HG03521 (cell line): Measurements from ENCODE around the gene ZNF286A.
"Not testable (repeated sequence)": the region's sequence is repeated elsewhere in the genome, so short reads cannot be mapped to it uniquely, and the experiment has no call there.

Experiments
- ATAC-seq: cut with Tn5 transposase; IDR thresholded peaks from one replicate; pipeline ENCODE4 v1.9.1; 2021; ENCODE audit warnings: mild to moderate bottlenecking, moderate library complexity; ENCODE audit not compliant: unreplicated experiment

The ZNF286A gene

DNA sequence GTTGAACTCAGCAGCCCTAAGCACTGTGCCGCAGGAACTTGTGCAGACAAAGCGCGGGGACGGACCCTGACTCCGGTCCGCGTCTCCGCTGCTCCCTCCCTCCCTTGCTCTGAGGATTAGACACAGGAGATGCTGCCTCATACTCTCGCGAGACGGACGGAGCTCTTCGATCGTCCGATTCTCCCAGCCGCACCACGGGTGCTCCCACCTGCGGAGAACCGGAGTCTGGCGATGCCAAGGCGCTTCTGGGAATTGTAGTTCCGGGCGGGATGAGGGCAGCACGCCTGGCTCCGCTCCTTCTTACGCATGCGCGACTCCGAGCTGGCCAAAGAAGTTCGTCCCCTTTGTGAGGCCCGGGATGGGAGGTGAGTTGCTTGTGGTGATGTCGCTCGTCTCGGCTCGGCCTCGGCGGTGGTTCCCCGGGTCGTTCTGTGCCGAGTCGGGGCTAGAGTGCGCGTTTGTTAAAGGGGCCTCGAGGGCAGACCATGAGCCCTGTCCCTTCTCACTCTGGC is at the start of gene ZNF286A:
Gene ZNF286A, plus strand, starts transcription at position 340 of the 512 bp plus-strand sequence. CDS start 578 bp downstream, outside the sequence.
- peak; percentile 96 for ATAC-seq

DNA sequence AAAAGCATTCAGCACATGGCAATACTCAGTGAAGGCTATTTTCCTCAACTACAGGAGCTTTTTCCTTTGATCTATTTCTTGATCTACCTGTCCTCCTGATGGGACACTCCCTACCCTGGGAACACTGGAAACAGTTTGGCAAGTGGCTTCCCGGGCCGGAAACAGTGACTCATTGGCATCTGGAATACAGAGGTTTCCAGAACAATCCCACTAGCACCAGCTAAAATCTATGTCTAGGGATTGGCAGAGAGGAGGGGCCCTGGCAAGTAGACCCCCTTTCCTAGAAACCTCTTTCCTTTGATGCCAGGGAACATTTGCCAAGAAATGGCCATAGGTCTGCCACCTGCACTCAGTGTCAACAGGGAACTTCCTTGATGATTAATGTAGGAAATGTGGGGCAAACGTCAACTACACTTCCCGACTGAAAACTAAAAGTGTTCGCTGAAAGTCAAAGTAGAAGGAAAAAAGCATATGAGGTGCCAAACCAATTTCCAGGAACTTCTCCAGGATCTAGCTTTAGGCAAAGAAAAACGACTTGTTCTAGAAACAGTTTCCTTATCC is 49.6 kb upstream of the ZNF286A start:
- no peak for ATAC-seq

DNA sequence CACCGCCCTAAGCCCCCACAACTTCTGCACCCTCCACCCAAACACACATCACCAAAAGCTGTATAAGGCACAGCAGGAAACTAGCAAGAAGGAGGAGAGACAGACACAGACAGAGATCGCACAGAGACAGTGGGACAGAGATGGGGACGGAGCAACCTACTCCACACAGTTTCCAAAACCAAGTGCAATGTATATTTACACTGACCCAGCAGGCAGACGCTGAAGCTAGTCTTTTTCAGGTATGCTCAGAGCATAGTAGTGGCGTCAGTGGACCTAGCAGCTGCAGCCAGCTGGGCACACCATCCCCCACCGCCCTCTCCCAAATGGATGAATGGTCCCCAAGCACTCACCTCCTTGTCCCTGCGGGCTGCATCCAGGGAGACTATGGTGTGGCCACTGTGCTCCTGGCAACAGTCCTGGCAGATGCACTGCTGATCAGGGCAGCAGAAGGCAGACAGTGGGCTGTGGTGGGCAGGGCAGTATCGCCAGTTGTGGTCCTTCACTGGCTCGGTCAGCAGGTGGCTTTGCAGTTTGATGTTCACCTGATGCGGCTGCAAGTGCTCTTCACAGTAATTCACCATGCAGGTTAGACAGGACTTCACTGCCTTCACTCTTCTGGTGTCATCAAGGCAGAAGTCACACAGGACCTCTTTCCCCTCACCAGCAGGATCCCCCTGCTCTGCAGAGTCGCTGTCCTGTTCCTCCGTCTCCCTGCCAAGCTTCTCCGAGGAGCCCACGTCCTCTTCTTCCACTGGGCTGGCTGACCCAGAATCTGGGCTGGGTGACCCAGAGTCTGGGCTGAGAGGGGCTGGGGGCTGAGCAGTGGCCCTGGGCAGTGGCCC is 48.6 kb upstream of the ZNF286A start:
- no peak for ATAC-seq

DNA sequence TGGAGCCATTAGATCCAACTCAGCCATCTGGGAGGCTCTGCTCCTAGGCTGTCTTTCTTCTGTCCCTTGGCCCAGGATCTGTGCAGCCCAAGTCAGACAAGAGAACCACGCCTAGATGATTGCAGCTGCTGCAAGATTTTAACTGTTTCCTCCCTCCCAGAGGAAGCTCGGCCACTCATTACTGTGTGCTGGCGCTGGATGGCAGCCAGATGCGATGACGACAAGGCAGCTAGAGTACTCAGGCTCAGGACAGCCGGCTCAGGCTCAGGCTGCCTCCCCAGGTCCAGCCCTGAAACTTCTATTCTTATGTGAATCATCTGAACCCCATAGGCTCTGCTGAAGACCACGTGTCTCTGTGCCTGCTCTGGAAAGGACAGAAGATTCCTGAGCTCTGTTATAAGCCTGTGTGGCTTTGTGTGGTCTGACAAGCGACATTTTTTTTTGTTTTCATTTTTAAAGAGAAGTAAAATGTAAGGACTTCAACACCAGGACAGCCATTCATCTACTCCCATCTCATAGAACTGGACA is 47.9 kb upstream of the ZNF286A start:
- ATAC-seq, result no peak

DNA sequence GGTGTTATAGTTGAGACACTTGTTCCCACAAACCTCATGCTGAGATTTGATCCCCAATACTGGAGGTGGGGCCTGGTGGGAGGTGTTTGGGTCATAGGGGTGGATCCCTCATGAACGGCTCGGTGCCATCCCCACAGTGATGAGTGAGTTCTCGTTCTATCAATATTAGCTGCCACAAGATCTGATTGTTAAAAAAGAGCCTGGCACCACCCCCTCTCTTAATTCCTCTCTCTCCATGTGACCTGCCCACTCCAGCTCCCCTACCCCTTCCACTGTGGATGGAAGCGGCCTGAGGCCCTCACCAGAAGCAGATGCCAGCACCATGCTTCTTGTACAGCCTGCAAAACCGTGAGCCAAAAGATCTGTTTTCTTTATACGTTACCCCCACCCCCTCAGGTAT is 46.6 kb upstream of the ZNF286A start:
- ATAC-seq, result no peak

DNA sequence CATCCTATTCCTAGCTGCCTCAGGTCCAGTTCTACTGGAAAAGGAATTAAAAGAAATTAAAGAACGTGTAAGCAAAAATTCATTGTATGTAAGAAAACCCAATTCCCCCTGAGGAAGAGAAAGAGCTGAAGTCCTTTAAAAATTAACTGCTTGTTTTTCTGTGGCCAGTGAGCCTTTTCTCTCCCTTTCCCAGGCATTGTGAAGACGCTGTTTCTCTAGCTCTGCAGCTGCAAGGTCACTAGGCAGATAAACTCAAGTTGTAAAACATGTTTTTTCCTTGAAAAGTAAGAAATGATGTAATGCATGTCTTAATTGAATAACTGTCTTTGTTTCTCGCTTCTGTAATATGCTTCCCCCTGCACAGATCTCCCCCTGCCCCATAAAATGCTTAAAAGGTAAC is 45.2 kb upstream of the ZNF286A start:
- not testable (repeated sequence) for ATAC-seq

DNA sequence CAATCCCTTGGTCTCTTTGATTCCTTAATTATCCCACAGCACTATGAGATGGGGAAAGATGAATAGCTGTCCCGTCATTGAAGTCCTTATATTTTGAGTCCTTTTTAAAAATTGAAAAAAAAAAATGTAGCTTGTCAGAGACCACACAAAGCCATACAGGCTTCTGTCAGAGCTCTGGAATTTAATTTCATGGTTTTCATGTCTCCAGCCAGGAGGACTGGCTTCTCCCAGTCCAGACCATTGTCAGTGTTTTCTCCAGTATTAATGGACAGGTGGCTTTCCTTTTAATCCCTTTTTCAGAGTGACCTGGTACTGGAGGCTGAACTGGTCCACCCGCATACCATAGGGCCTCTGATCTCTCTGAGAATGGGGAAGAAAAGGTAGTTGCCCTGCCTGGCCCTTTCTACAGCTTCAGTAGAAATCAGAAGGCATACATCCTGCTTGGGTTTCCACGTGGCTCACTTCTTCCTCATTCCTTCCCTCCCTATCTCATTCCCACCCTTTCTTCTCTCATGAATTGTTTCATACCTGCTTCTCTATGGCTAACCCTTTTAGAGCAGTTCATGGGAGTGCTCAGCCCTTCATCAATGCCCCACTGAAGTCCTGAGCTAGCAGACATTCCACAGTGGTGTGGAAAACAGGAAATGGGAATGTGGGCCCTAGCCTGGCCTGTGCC is 44.5 kb upstream of the ZNF286A start:
- no peak for ATAC-seq

DNA sequence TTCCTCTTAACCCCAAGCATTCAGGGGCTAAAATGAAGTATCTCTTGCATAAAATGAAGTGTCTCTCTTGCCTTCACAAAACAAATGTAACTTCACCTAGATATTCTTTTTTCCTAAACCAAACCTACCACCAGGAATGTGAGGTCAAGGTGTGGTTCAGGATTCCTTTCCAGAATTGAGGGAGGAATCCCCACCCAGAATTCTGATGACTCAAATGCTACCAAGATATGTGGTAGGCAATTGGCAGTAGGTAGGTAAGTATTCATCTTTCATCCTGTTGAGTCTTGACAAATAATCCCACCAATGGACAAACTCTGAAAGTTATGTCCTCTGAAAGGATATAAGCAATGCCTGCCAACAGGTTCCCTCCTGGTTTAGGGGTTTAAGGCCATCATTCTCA is 41.7 kb upstream of the ZNF286A start:
- ATAC-seq, result no peak

DNA sequence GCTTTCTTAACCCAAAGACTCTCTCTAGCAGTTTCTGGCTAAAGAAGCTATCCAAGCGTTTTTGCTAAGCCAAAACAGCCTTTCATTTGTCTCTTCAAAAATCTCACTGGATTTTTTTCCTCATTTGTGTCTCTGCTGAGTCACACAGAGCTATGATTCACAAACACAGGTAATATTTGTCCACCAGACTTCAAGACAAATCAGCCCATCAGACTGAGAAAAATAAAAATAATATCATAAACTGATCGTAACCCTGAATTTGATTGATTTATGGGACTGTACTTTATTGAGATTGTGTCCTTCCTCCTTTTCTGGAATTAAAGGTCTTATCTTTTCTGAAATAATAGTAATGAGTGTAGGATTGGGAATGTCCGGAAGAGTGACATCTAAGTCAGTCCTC is 41.3 kb upstream of the ZNF286A start:
- no peak for ATAC-seq

DNA sequence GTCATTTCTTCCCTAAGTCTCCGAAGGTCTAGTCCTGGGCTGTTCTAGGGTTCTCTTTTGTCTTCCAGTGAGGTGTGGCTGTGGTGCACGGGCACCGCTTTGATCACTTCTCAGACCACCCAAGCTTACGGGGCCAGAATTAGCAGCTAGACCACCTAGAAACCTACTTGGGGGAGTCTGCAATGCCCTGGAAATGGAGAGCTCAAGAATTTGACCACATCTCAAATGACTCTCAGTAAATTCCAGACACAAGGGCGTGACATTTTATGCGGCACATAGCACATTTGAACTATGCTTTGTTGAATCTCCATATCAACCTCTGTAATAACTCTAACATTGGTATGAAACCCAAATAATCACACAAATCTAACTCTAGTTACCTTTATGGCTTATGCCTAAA is 40.3 kb upstream of the ZNF286A start:
- ATAC-seq, result no peak

DNA sequence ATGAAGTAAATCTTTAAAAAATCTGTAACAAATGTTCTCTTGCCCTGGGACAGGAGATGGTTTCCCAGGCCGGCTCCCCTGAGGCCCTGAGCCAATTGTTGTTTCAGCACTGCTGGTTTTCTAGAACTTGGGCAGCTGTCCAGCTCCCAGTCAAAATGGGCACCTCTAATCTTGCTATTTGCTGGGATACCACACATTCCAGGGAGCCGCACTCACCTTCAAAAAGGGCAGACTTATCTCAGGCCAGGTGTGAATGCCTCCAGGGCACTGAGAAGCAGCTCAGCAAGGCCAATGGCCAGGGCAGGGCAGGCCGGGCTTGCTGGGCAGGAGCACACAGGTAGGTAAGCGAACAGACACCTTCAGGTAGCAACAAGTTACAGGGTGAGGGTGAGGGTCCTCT is 39.9 kb upstream of the ZNF286A start:
- no peak for ATAC-seq

DNA sequence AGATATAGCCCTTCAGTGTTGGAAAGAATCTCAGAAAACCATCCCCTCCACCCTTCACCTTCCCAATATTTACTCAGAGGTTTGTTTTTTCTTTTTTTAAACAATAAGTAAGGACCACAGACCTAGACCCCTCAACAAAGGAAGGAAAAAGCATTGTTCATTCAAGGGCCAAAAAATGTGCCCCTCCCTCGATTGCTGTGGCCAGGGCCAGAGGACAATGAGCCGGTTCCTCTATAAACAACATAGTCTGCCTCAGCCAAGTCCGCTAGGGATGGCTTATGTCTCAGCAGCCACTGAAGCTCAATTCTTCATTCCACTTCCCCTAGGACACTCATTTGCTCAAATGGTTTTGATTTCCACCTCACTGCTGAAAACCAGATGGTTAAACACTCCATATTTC is 39.5 kb upstream of the ZNF286A start:
- no peak for ATAC-seq

DNA sequence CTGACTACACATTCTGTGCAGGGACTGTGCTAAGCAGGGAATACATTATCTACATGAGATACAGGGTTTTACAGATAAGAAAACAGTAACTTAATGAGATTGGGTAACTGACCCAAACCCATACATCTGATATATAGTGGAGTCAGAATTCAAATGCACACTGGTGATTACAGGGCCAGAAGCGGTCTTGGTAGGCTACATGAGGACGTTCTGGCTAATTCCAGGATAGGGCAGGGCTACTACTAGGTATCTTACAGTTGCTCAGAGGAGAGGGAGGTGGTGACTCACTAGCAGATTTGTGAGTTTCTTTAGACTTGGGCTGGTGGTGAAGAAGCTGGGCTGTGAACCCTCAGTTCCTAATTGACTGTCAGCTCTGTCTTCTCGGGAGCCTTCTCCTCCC is 36.9 kb upstream of the ZNF286A start:
- ATAC-seq, result no peak

DNA sequence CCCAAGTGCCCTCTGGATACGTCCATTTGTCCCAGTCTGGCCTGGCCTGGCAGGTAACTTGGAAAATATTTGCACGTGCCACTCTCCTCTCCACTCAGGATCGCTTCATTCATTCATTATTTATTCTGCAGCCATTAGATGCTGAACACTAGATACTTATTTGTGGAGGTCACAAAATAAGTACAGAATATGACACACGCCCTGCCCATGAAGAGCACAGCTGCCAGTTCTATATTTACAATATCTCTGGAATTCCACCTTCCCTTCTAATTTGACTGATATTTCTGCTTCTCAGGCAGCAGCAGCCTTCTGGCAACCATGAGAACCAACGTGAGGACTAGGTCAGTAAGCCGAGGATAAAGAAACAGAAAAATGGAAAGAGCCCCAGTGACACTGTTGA is 36.4 kb upstream of the ZNF286A start:
- no peak for ATAC-seq

DNA sequence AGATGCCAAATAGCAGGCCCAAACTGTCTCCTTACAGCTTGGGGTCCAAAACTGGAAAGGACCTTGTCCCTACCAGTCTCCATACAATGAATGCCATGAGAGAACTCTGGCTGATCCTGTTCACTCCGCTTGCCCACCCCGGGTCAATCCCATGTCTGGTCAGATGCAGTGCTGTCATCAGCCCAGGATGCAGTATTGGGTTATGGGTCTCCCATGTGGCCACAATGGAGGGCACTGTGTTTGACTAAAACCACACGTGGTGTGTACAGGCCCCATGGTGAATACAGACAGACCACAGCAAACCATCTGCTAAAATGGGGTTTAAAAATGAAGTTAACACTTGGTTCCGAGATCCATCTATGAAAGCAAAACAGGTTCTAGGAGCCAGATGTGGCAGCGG is 35.9 kb upstream of the ZNF286A start:
- ATAC-seq, result no peak

DNA sequence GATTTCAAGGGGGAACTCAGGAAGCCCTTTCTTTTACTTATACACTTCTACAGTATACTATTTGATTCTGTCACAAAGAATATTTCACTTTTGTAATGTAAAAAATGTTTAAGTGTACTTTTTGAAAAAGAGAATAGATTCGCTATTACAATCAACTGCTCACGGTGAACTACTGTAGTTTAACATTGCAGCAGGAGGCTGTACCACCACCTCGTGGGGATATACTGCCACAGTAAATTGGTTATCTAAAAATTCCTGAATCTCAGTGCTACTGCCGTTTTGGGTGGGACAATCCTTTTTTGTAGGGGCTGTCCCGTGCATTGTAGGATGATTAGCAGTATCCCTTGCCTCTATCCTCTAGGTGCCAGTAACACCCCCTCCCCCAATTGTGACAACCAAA is 30.0 kb upstream of the ZNF286A start:
- ATAC-seq, result not testable (repeated sequence)

DNA sequence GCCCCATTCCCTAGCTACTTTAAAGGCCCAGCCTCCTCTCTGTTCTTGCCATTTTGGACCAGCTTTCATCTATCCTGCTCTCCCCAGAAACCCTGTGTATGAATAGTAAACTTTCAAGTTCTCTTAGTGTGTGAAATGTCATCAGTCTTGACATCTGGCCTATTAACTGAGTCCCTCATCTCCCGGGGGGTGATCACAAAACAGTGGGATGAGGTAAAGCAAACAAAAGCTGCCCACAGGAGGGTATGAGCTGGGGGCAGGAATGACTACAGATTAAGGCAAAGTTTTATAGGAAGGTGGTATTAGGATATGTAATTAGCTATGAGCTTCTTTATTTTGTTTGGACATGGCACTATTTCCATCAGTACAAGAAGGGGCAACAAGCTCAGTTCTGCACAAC is 24.9 kb upstream of the ZNF286A start:
- not testable (repeated sequence) for ATAC-seq

DNA sequence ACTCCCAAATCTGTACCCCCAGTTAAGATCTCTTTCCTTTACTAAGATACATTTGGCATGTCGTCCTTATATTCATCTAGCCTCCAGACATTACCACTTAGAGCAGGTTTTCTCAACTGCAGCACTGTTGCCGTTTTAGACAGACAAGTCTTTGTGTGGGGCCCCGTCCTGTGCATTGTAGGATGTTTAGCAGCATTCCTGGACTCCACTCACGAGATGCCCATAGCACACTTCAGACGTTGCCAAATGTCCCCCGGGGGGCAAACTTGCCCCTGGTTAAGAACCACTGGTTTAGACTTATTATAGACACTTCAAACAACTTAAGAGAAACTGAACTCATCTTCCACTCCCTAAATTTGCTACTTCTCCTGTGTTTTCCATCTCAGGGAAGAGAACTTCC is 23.6 kb upstream of the ZNF286A start:
- not testable (repeated sequence) for ATAC-seq

DNA sequence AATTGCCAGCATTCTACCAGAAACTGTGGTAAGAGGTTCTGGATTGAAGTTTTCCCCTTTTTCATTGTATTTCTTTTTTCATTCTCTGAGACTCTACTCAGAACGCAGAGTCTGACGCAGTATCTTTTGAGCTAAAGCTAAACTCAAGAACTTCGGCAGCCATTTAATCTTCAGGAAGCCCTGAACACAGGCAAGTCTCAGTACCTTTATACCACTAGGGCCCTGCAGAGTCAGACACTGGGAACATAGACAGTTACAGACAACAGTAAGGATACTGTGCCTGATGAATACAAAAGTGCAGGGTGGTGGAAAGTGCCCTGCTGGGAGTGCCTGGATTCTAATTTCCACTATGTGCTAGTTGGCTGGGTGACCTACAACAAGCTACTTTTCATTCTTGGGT is 16.4 kb upstream of the ZNF286A start:
- ATAC-seq, result not testable (repeated sequence)

DNA sequence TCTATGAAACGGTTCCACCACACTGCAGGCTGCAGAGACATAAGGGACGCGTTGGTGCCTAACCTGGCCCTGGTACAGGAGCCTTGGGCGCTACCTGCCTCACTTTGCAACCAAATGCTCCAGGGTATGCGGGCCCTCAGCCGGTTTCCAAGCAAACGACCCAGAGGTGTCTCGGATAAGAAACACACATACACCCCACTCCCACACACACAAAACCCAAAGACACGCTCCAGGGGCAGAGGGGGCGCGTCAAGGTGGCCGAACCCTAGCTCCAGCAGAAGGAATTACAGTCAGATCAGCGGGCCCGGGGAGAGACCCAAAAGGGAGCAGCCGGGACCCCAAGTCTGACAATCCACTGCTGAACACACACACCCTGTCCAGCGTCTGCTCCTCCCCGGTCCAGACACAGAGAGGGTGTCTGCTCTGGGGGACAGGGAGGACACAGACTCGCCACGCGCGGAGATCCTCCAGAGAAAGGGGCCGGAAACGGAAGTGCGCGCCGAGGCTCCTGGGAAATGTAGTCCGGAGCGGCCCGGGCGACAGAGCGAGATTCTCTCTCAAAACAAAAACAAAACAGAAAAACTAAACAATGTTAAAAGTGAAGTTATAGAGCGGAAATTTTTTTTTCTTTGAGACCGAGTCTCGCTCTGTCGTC is 15.6 kb upstream of the ZNF286A start, which contains the start of gene TRIM16:
Gene TRIM16, minus strand, starts transcription at position 488 of the 655 bp plus-strand sequence. CDS start 32,702 bp downstream, outside the sequence.
- ATAC-seq, result peak; percentile 89

DNA sequence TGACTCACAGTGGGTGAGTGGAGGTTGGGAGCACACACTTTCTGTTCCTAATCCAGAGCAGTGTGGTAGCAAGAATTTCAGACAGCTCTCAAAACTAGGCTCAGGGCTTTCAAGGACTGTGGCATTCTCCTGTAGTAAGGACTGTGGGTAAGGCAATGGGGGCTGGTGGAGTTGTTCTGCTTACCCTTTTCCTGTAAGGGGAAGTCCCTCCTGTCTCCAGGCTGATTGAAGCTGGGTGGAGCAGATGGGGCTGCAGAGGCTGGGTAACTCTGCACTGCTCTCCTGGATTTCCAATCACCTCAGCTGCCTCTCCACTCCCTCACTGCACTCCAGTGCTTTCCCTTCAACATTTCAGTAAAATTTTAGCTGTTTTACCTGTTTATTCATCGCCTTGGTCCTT is 12.1 kb upstream of the ZNF286A start:
- not testable (repeated sequence) for ATAC-seq
